WTC11 (cell line): ENCODE data around the gene PRPF8.

Experiments
- MYBL2 ChIP-seq: sonication (generic); formaldehyde crosslinking; IDR thresholded peaks from 2 replicates; pipeline ENCODE4 v1.8.1; 2023; ENCODE audit warnings: mild to moderate bottlenecking, moderate library complexity, missing genetic modification reagents
- RORB ChIP-seq: fragments of 250-450 bp; sonication (Bioruptor Pico); IDR thresholded peaks from 2 replicates; pipeline ENCODE4 v1.9.0; 2021; ENCODE audit warnings: mild to moderate bottlenecking
- SP1 ChIP-seq: sonication (generic); formaldehyde crosslinking; conservative IDR thresholded peaks from 2 replicates; pipeline ENCODE4 v1.8.1; 2022; ENCODE audit warnings: missing genetic modification reagents
- TEAD4 ChIP-seq: sonication (generic); formaldehyde crosslinking; IDR thresholded peaks from 2 replicates; pipeline ENCODE4 v1.8.0; 2022; ENCODE audit warnings: mild to moderate bottlenecking, missing genetic modification reagents
- USF1 ChIP-seq: sonication (generic); formaldehyde crosslinking; IDR thresholded peaks from 2 replicates; pipeline ENCODE4 v1.8.0; 2022; ENCODE audit warnings: mild to moderate bottlenecking, missing genetic modification reagents
- USF2 ChIP-seq: sonication (generic); formaldehyde crosslinking; IDR thresholded peaks from 2 replicates; pipeline ENCODE4 v1.8.1; 2023; ENCODE audit warnings: mild to moderate bottlenecking, missing genetic modification reagents, moderate library complexity
- ZNF512 ChIP-seq: sonication (generic); formaldehyde crosslinking; IDR thresholded peaks from 2 replicates; pipeline ENCODE4 v1.8.1; 2022; ENCODE audit warnings: missing genetic modification reagents, borderline replicate concordance
- TF ChIP-seq, protein P1 (sequence below): fragments of 200-600 bp; IDR thresholded peaks from 2 replicates; pipeline ENCODE4 v1.8.0; 2022; ENCODE audit warnings: antibody characterized with exemption
- TF ChIP-seq, protein P2 (sequence below): sonication (generic); formaldehyde crosslinking; IDR thresholded peaks from 2 replicates; pipeline ENCODE4 v1.8.1; 2022; ENCODE audit warnings: low read depth, missing genetic modification reagents, borderline replicate concordance
- TF ChIP-seq, protein P3 (sequence below): sonication (generic); formaldehyde crosslinking; IDR thresholded peaks from 2 replicates; pipeline ENCODE4 v1.8.0; 2023; ENCODE audit warnings: missing genetic modification reagents, mild to moderate bottlenecking, borderline replicate concordance

DNA sequence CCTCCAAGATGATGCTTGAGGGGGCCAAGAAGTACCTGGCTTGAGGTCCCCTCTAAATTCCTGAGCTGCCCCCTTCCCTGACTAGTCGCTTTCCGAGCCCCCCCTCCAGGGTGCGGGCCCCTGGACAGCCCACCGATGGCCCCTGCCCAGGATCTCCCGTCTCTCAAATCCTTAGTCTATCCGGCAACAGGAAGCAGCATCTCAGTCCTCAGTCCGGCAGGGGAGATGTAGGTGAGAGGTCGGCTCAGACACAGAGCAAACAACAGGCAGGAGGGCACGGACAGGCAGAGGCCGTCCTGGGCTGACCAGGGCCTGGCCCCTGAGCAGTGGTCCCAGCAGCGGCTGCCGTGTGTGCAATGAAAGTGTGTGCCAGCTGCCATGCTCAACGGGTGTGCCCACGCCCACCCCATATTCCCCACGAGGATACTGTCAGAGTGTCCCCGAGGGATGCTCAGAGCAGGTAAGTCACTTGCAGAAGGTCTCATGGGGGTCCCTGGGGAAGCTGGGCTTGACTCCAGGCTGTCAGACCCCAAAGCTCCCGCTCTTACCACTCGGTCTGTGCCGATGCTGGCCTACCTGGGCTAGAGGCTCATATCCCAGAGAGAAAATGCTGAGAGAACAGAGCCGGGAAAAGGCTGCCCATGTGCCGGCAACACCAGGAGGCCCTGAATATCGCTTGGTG lies 63.3 kb downstream of the PRPF8 start:
- no peak for TF ChIP-seq MYBL2
- TF ChIP-seq USF1 (CRISPR knock-in tag): no peak
- TF ChIP-seq, protein P1, sequence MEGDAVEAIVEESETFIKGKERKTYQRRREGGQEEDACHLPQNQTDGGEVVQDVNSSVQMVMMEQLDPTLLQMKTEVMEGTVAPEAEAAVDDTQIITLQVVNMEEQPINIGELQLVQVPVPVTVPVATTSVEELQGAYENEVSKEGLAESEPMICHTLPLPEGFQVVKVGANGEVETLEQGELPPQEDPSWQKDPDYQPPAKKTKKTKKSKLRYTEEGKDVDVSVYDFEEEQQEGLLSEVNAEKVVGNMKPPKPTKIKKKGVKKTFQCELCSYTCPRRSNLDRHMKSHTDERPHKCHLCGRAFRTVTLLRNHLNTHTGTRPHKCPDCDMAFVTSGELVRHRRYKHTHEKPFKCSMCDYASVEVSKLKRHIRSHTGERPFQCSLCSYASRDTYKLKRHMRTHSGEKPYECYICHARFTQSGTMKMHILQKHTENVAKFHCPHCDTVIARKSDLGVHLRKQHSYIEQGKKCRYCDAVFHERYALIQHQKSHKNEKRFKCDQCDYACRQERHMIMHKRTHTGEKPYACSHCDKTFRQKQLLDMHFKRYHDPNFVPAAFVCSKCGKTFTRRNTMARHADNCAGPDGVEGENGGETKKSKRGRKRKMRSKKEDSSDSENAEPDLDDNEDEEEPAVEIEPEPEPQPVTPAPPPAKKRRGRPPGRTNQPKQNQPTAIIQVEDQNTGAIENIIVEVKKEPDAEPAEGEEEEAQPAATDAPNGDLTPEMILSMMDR: no peak
- TF ChIP-seq RORB (CRISPR knock-in tag): no peak
- TF ChIP-seq TEAD4 (CRISPR knock-in tag): no peak
- no peak for TF ChIP-seq USF2
- TF ChIP-seq, protein P2, sequence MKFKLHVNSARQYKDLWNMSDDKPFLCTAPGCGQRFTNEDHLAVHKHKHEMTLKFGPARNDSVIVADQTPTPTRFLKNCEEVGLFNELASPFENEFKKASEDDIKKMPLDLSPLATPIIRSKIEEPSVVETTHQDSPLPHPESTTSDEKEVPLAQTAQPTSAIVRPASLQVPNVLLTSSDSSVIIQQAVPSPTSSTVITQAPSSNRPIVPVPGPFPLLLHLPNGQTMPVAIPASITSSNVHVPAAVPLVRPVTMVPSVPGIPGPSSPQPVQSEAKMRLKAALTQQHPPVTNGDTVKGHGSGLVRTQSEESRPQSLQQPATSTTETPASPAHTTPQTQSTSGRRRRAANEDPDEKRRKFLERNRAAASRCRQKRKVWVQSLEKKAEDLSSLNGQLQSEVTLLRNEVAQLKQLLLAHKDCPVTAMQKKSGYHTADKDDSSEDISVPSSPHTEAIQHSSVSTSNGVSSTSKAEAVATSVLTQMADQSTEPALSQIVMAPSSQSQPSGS (CRISPR knock-in tag): no peak
- TF ChIP-seq ZNF512 (CRISPR knock-in tag): no peak
- no peak for TF ChIP-seq SP1
- TF ChIP-seq, protein P3, sequence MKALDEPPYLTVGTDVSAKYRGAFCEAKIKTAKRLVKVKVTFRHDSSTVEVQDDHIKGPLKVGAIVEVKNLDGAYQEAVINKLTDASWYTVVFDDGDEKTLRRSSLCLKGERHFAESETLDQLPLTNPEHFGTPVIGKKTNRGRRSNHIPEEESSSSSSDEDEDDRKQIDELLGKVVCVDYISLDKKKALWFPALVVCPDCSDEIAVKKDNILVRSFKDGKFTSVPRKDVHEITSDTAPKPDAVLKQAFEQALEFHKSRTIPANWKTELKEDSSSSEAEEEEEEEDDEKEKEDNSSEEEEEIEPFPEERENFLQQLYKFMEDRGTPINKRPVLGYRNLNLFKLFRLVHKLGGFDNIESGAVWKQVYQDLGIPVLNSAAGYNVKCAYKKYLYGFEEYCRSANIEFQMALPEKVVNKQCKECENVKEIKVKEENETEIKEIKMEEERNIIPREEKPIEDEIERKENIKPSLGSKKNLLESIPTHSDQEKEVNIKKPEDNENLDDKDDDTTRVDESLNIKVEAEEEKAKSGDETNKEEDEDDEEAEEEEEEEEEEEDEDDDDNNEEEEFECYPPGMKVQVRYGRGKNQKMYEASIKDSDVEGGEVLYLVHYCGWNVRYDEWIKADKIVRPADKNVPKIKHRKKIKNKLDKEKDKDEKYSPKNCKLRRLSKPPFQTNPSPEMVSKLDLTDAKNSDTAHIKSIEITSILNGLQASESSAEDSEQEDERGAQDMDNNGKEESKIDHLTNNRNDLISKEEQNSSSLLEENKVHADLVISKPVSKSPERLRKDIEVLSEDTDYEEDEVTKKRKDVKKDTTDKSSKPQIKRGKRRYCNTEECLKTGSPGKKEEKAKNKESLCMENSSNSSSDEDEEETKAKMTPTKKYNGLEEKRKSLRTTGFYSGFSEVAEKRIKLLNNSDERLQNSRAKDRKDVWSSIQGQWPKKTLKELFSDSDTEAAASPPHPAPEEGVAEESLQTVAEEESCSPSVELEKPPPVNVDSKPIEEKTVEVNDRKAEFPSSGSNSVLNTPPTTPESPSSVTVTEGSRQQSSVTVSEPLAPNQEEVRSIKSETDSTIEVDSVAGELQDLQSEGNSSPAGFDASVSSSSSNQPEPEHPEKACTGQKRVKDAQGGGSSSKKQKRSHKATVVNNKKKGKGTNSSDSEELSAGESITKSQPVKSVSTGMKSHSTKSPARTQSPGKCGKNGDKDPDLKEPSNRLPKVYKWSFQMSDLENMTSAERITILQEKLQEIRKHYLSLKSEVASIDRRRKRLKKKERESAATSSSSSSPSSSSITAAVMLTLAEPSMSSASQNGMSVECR: no peak
